ENCODE measurements around the gene TRMT112.

TRMT112 gene

DNA sequence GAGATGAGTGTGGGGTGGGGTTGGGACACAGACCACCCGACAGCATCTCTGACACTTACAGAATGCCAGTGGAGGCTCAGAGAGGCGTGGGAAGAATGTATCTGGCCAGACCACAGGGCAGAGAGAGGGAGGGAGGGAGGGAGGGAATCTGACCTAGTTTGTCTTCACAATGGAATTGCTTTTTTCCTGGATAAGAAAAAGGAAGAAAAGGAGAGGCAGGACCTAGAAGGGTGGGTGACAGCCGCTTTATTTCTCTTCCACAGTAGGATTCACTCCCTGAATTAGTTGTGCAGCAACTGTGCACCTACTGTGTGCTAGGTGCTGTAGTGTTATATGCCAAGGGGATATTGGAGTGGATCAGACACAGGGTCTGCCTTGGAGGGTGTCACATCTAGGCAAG, 22.6 kb downstream of the TRMT112 start:
- DNase-seq (ENCODE audit: low read depth in 2 of 2, low spot score in 1 of 2), result no peak

DNA sequence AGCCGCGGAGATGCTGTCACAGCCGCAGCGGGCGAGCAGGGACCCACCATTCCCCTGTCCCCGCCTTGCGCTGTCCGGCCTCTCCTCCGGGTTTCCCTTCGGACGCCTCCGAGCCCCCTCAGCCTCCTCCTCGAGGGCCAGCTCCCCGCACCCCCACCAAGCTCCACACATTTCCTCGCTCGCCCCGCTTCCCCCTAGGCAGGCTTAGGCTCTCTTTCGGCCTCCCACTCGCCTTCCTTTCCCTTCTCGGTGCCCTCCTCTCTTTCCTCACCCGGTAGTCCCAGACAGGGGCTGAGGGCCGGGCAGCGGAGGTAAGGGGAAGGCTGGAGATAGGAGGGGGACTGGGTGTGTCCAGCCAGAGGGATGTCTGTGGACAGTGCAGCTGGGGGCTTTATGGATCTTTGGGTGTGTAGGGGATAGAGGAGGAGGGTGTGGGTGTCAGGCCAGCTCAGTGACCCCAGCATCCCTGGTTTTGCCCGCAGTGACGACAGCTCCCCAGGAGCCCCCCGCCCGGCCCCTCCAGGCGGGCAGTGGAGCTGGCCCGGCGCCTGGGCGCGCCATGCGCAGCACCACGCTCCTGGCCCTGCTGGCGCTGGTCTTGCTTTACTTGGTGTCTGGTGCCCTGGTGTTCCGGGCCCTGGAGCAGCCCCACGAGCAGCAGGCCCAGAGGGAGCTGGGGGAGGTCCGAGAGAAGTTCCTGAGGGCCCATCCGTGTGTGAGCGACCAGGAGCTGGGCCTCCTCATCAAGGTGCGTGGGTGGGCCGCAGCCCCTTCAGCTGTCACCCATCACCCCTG, 24.7 kb downstream of the TRMT112 start:
- DNase-seq (ENCODE audit: low read depth in 2 of 2, low spot score in 1 of 2), result no peak

DNA sequence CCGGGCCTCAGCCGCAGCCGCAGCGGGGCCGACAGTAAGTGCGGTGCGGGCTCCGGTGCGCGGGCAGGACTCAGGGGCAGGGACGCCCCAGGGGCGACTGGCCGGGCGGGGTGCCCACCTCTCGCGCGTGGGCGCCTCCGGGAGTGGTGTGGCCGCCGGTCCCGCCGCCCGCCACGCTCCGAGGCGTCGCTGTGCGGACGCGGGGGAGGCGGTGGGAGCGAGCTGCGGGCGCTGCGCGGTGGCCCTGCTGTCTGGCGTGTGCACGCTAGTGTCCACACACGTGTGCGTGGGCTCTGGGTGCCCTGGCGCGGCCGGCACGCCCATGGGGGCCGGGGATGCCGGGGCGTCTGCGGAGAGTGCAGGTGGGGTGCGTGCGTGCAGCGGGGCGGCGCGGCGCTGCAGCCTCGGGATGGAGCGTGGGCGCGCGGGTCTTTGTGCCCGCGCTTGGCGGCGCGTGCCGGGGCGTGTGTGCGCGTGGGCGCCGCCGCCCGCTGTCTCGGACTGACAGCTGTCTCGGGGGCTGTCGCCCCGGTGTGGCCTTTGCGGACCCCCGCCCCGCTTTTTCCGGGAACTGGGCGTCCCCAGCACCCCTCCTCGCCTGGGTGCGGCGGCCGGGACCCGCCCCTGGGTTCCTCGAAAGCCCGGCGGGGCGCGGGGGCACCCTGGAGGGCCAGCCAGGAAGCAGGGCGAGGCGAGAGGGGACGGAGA, 25.5 kb downstream of the TRMT112 start:
- DNase-seq (ENCODE audit: low read depth in 2 of 2, low spot score in 1 of 2), result no peak

DNA sequence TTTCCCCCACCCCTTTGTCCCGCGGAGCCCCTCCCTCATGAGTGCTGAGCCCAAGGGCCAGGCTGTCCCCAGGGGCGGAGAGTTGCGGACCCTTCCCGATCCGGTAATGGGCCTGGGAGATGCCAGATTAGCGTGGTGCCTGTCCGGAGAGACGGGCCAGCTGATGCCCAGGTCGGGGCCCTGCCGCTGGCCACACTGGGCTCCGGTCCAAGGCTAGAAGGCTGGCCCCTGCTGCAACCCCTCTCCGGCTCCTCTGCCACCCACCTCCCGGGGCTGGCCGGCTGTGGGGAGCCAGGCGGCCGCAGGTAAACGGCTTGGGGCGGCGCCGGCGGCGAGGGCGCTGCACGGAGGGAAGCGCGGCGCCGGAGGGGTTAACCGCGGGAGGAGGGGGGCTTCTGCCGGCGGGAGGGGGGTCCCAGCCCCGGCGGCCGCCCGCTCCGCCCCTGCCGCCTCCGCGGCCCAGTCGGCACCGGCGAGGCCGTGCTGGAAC, 26.1 kb downstream of the TRMT112 start, which contains the start of gene KCNK4:
TSS of gene KCNK4 (plus strand) at position 41 of the 490 bp plus-strand sequence. CDS start 1,717 bp downstream, outside the sequence.
- no peak for DNase-seq (ENCODE audit: low read depth in 2 of 2, low spot score in 1 of 2)

DNA sequence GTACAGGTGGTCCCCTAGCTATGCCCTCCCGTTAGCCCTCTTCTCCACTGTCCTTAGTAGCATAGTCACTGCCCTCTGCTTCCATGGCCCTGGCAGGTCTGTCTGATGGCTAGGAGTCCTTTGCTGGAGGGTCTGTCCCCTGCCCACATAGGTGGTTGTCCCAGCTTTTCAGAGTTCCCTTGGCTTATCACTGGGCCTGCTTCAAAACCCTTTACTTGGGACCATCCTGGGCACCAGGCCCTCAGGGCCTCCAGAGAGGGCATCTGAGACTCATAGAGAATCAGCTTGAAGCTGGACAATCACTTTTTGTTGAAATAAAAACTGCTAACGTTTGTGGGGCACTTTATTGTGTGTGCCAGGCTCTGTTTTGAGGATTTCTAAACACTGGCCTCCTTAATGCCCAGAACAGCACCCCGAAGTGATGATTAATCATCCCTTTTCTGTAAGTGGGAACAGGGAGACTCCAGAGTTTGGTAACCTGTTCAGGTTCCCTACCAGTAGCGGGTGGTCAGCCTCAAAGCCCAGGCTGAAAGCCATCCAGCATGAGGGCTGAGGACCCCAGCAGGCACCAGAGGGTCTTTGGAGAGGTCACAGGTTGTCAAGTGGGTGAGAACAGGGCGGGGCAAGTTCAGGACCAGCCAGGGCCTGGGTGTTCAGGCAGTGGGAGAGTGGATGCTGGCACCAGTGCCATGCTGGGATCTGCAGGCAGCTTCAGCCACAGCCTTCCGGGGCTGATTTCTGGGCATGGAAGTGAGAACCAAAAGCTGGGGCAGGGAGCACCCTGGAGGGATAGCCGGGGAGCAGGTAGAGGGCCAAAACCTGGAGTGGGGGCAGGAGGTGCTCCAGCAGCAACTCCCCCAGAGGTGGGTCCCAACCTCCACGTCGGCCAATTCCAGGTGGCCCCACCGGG, 26.8 kb downstream of the TRMT112 start:
- no peak for DNase-seq (ENCODE audit: low read depth in 2 of 2, low spot score in 1 of 2)

DNA sequence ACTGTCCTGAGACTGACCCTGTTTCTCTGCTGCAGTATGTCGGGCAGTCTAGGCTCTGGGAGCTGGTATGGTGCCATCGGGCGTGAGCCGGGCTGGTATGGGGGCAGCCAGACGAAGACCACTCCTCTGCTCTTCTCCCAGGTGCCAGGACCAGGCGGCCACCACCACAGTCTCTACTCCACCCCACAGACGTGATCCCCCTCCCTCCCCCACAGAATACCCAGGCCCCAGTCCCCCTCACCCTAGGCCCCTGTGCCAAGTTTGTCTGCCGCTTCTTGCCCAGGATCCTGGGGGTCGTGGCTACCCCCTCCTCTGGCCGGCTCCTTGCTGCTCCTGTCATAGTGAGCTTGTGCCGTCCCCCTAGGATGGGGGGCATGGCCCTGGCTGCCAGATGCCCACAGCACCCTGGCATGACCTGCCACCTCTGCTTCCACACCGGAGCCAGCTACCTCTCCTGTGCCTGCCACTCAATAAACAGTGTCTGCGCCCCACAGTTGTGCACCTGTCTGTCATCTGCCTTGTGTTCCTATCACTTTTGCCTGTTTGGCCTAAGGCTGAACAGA, 28.3 kb downstream of the TRMT112 start:
- DNase-seq (ENCODE audit: low read depth in 2 of 2, low spot score in 1 of 2), result no peak

DNA sequence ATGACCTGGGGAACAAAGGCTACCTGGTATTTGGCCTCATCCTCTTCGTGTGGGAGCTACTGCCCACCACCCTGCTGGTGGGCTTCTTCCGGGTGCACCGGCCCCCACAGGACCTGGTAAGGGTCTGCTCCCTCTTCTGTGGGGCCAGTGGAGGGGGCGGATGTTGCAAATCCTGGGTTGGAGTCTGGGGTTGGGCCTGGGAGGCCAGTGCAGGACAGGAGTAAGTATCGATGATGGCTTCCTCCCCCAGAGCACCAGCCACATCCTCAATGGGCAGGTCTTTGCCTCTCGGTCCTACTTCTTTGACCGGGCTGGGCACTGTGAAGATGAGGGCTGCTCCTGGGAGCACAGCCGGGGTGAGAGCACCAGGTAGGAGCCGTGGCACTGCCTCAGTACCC, 29.0 kb downstream of the TRMT112 start:
- no peak for DNase-seq (ENCODE audit: low read depth in 2 of 2, low spot score in 1 of 2)

DNA sequence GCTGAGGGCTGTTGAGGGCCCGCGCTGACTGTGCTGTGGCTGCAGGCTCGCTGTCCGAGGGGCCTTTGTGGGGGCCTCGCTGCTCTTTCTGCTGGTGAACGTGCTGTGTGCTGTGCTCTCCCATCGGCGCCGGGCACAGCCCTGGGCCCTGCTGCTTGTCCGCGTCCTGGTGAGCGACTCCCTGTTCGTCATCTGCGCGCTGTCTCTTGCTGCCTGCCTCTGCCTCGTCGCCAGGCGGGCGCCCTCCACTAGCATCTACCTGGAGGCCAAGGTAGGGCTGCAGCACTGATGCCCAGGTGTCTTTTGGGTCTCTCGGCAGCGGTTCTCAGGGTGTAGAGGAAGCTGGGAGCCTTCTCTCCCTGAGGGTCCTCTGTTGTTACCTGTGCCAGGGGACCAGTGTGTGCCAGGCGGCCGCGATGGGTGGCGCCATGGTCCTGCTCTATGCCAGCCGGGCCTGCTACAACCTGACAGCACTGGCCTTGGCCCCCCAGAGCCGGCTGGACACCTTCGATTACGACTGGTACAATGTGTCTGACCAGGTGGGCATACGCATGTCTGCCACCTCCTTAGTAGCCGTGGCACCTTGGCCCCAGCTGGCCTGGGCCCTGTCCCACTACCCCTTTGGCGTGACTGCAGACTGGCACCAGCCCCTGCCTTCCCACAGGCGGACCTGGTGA, 29.5 kb downstream of the TRMT112 start:
- DNase-seq (ENCODE audit: low read depth in 2 of 2, low spot score in 1 of 2), result no peak

DNA sequence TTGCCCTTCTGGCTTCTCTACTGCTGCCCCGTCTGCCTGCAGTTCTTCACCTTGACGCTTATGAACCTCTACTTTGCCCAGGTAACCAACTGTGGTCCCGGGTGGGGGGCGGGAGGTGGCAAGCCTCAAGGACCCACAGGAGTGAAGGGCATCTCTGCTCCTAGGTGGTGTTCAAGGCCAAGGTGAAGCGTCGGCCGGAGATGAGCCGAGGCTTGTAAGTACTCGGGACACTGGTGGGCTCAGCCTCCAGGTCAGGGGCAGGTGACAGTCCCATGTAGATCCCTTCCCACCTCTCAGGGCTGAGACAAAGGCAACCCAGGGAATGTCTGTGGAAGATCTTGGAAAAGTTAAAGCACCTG, 30.6 kb downstream of the TRMT112 start:
- no peak for DNase-seq (ENCODE audit: low read depth in 2 of 2, low spot score in 1 of 2)

DNA sequence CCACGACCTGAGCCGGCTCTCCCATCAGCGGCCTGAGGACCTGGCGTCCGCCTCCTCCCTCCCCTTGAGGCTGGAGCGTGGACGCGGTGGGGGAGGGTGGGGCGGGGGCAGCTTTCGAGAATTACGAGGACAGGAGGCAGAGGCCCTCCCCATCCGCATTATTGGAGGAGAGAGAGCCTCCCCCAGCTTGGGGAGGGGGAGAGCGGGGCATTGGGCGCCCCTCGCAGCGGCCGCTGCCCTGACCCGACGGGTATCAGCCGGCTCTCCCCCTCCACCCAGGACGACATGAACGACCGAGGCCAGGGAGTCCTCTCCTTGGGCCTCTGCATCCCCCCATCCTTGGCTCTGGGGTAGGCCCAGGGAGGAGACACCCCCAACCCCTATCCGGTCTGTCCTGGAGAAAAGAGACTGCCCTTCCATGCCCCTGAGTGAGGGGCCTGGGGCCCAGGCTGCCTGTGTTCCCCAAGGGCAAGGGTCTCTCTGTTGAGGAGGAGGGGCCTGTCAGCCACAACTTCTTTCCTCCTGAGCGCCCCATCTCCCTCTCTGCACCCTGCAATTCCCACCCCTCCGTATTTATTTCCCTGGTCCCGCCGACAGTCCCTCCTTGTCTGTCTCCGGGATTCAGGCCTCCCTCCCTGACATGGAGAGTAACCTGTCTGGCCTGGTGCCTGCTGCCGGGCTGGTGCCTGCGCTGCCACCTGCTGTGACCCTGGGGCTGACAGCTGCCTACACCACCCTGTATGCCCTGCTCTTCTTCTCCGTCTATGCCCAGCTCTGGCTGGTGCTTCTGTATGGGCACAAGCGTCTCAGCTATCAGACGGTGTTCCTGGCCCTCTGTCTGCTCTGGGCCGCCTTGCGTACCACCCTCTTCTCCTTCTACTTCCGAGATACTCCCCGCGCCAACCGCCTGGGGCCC, 31.2 kb downstream of the TRMT112 start:
- DNase-seq (ENCODE audit: low read depth in 2 of 2, low spot score in 1 of 2), result no peak

DNA sequence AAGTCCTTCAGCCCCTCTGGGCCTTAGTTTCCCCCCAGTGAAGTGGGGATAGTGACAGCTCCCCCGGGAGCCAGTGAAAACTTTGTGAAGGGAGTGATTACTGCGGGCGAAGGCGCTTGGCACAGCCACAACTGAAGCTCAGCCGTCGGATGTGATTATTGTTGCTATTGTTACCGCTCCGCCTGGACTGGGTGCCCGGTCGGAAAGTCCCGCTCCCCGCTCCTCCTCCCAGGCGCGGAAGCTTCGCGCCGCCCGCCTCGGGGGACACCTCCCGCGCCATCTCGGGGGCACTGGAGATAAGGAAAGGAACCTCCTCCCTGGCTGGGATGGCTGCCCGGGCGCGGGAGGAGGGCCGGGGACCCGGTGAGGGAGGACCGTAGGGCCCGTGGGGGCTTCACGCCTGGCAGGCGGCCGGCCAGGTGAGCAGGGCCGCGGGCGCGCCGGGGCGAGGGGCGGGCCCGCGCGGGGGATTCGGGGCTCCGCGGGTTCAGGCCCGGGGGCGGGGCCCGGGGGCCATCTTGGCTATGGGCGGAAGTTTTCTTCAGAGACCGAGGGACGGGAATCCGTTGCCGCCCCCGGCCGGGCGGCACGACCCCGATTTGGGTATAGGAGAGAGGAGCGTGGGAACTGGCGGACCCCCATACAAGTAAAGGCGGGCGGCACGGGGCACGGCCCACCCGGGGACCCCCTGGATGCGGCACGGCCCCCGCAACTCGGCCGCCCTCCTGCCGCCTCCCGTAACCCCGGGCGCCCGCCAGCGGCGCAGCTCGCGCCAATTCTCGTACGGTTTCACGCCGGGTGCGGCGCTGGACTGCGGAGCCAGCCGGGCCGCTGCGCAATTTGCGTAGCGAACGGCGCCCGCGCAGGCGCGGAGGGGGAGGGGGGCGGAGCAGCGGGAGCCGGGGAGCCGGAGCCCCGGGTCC, 32.1 kb downstream of the TRMT112 start, which contains the start of gene GPR137:
TSS of gene GPR137 (plus strand) at position 887 of the 923 bp plus-strand sequence. CDS start 677 bp downstream, outside the sequence.
- peak; percentile 79 to 84 for DNase-seq (ENCODE audit: low read depth in 2 of 2, low spot score in 1 of 2)

DNA sequence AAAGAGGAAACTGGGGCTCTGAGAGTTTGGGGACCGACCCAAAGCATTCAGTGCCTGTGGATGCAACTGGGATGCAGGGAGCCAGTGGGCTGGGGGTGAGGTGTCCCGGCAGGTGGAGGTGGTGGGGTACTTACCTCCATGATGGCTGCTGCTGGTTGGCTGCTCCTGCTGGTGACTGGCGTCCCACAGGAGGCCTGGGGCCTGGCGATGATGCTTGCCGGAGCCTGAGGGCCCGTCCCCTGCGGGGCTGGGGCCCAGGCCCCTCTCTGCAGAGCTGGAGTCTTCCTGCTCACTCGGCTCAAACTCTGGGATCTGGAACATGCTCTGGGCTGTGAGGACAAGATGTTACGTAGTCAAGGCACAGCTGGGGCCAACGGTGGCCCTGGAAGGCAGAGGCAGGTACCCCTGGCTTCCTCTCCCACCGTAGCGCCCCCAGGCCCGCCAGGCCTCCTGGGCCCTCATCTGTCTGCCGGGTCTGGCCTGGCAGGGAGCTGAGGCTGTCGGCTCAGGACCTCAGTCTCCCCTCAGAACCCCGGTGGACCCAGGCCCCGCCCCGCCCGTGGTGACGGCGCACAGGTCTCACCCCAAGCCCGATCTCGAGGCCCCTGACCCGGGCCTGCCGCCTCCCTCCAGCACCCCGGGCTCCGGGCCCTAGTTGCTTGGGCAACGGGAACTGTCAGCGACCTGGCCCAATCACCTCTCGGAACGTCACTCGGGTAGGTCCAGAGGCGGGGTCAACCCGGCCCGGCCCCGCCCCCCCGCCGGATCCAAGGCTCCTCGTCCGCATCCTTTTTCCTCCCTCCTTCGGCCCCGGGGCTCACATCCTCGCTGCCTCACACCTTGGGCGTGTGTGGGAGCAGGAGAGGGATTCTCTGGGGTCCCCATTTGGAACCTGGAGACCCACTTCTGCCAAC, 33.1 kb downstream of the TRMT112 start, which contains the start of gene BAD:
TSS of gene BAD (minus strand) at position 618 of the 914 bp plus-strand sequence. CDS start at position 321, 297 bp downstream.
- DNase-seq (ENCODE audit: low read depth in 2 of 2, low spot score in 1 of 2), result peak; percentile 82 to 88

DNA sequence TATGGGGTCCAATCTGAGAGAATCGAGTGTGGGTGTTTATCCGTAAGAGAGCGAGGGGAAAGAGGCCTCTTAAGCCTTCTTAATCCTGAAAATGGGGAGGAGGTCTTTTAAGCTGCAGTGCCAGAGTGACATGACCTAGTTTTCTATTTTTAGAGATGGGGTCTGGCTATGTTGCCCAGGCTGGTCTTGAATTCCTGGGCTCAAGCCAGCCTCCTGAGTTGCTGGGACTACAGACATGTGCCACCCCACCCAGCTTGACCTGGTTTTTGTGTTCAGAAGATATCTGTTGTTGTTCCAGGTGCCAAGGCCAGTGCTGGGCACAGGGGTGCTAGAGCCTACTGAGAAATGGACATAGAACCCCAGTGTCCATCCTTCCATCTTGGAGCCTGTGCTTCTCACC, 34.3 kb downstream of the TRMT112 start:
- DNase-seq (ENCODE audit: low read depth in 2 of 2, low spot score in 1 of 2), result no peak

DNA sequence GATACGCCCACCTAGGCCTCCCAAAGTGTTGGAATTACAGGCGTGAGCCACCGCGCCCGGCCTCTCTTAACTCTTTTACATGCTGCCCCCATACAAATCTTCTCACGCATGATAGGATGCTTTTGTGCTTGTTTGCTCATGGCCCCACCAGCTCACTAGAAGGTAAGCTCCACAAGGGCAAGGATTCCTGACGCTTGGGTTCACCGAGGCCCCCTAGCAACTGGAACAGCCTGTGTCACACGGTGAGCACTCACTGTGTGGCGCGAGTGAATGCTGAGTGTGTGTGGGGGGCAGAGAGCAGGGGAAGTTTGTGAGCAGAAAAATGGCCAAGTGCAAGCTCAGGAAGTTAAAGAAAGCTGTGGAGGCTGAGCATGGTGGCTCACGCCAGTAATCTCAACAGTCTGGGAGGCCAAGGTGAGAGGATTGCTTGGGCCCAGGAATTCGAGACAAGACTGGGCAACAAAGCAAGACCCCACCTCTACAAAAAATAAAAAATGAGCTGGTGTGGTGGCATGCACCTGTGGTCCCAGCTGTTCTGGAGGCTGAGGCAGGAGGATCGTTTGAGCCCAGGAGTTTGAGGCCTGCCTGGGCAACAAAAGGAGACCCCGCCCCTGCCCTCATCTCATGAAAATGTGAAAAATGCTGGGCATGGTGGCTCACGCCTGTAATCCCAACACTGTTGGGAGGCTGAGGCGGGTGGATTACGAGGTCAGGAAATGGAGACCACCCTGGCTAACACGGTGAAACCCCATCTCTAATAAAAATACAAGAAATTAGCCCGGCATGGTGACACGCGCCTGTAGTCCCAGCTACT, 35.2 kb downstream of the TRMT112 start:
- DNase-seq (ENCODE audit: low read depth in 2 of 2, low spot score in 1 of 2), result no peak

DNA sequence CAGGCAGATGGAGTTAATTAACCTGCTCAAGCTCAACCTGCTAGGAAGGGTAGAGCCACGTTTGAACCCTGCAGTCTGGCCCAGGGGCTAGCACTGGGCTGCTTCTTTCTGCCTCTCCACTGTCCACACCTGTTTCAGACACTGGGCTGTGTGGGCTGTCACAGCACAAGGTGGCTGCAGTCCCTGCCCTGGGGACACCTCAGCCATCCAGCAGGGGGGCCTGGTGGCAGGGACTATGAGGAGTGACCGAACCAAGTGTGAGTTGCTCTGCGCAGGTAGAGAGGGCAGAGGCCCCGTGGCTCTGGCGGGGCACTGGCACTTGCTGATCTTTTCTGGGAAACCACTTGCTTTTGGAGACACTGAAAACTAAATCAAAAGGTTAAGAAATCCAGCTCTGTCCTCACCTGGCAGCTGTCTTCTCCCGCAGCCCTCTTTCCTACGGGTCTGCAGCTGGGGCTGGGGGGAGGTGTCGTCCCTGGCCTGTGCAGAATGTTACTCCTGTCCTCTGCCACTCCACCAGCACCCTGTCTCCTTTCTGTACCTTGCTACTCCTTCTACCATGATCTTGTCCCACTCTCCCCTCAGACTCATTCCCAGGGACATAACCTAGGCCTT, 38.7 kb downstream of the TRMT112 start:
- DNase-seq (ENCODE audit: low read depth in 2 of 2, low spot score in 1 of 2), result no peak

All from stimulated activated CD8-positive, alpha-beta memory T cell treated with anti-CD3 and anti-CD28 coated beads, Interleukin-4, amount 100 ng/mL, for 1 hour (primary cell).